Upper lobe of right lung (tissue), 1 donor: ENCODE data around the gene NR1I3. TPM values are rescaled to one million over a fixed set of nuclear protein-coding genes. Genes with fewer than 3 reads are reported as not detected.

Experiments used
- ATAC-seq: fragments of 200-7000 bp; cut with Tn5 transposase; one replicate; pipeline ENCODE4 v1.9.1; 2020; ENCODE audit warnings: mild to moderate bottlenecking, moderate library complexity
- DNase-seq: peaks from one replicate; pipeline ENCODE4 v3.0.0-alpha.2; 2020
- H3K27ac ChIP-seq: fragments of 200-600 bp; one replicate; pipeline ENCODE4 v1.8.0; 2022
- H3K27me3 ChIP-seq: fragments of 200-600 bp; one replicate; pipeline ENCODE4 v1.8.0; 2022; ENCODE audit warnings: mild to moderate bottlenecking
- H3K36me3 ChIP-seq: fragments of 200-600 bp; one replicate; pipeline ENCODE4 v1.8.0; 2022
- H3K4me1 ChIP-seq: fragments of 200-600 bp; one replicate; pipeline ENCODE4 v1.8.0; 2022
- H3K4me3 ChIP-seq: fragments of 200-600 bp; one replicate; pipeline ENCODE4 v1.8.0; 2022; ENCODE audit warnings: mild to moderate bottlenecking
- H3K9me3 ChIP-seq: fragments of 200-600 bp; one replicate; pipeline ENCODE4 v1.8.0; 2022
- CTCF ChIP-seq: fragments of 200-600 bp; IDR thresholded peaks from one replicate; pipeline ENCODE4 v1.8.0; 2022; ENCODE audit warnings: antibody characterized with exemption
- intact Hi-C: fragments of 100-400 bp; cut with DNase I; formaldehyde crosslinking; loops from one replicate; pipeline ENCODE4 v1.11.0; 2022
- total RNA-seq: library from RNA; stranded (reverse); fragmentation: NEBNext Ultra II Directional; extraction: Animal tissue kit (Norgen Biotek cat#: 25700); gene quantifications from one replicate; pipeline ENCODE4 v1.2.1, GENCODE V29; 2021
- donor health status: DM: no; HTN: yes; CAD: no; lungs with severe emphysema.

Gene NR1I3
- total RNA-seq, 1 donor from 2014 or later: not detected

GRCh38 chr1:161235957-161236775 is 1.8 kb downstream of the NR1I3 start:
- H3K4me3 ChIP-seq: no peak overlapping the region
- no peaks in the 10 kb centered on the region for H3K9me3 ChIP-seq
- no peak overlapping the region for H3K27ac ChIP-seq
- ATAC-seq (no peak), DNase-seq (no peak)
- H3K4me1 ChIP-seq: no peaks in the 10 kb centered on the region
- no peak for TF ChIP-seq CTCF
- H3K27me3 ChIP-seq: no peaks in the 10 kb centered on the region
- H3K36me3 ChIP-seq: no peaks in the 10 kb centered on the region
- intact Hi-C loops: no loop called here

- no peak overlapping the region for H3K4me3 ChIP-seq
- H3K4me1 ChIP-seq: no peaks in the 10 kb centered on the region
- TF ChIP-seq CTCF: no peak
- DNase-seq: no peak
- peaks cover 19% of the 10 kb centered on the region for H3K36me3 ChIP-seq
- no peak overlapping the region for H3K27ac ChIP-seq
- H3K27me3 ChIP-seq: no peaks in the 10 kb centered on the region
- intact Hi-C loops: no loop called here
- no peaks in the 10 kb centered on the region for H3K9me3 ChIP-seq
- ATAC-seq: no peak
Observed at GRCh38 chr1:161233102-161233501, 4.9 kb downstream of the NR1I3 start.

GRCh38 chr1:161230762-161231161 is 7.2 kb downstream of the NR1I3 start:
- ATAC-seq (no peak), DNase-seq (no peak)
- Histone ChIP-seq H3K9me3 (no peaks in the 10 kb centered on the region), H3K27ac (no peak overlapping the region), H3K4me1 (peaks cover 14% of the 10 kb centered on the region), H3K4me3 (no peak overlapping the region), H3K27me3 (no peaks in the 10 kb centered on the region), H3K36me3 (peaks cover 22% of the 10 kb centered on the region)
- intact Hi-C loops: no loop called here
- no peak for TF ChIP-seq CTCF

GRCh38 chr1:161229896-161230295 is 8.1 kb downstream of the NR1I3 start:
- H3K27me3 ChIP-seq: no peaks in the 10 kb centered on the region
- no peak for ATAC-seq
- no peaks in the 10 kb centered on the region for H3K9me3 ChIP-seq
- peaks cover 22% of the 10 kb centered on the region for H3K36me3 ChIP-seq
- intact Hi-C loops: loop anchor here (10.0 kb wide), 1 partner anchor 155 kb away; no protein-coding TSS in a partner anchor
- no peak overlapping the region for H3K27ac ChIP-seq
- no peak for TF ChIP-seq CTCF
- no peak overlapping the region for H3K4me3 ChIP-seq
- H3K4me1 ChIP-seq: peaks cover 20% of the 10 kb centered on the region
- DNase-seq: no peak

- no peaks in the 10 kb centered on the region for H3K9me3 ChIP-seq
- TF ChIP-seq CTCF: no peak
- no peak overlapping the region for H3K4me3 ChIP-seq
- no peak for ATAC-seq
- peaks cover 21% of the 10 kb centered on the region for H3K4me1 ChIP-seq
- no peaks in the 10 kb centered on the region for H3K27me3 ChIP-seq
- intact Hi-C loops: loop anchor here (10.0 kb wide), 1 partner anchor 157 kb away; no protein-coding TSS in a partner anchor
- DNase-seq: no peak
- peaks cover 22% of the 10 kb centered on the region for H3K36me3 ChIP-seq
- peak overlapping the region; percentile 37 for H3K27ac ChIP-seq
Observed at GRCh38 chr1:161228032-161228431, 10.0 kb downstream of the NR1I3 start.
